Large intestine (tissue), 3 donors: ENCODE measurements around the gene ATP8B1. TPM values are rescaled to one million over a fixed set of nuclear protein-coding genes. Genes with fewer than 3 reads are reported as not detected.

Experiments
- DNase-seq, 2 donors: peaks; one replicate each; pipeline versions ENCODE4 v3.0.0 to v3.0.0-alpha.2; 2013
- H3K27ac ChIP-seq: one replicate; pipeline ENCODE4 v1.5.1; 2013; ENCODE audit warnings: low read length
- H3K27me3 ChIP-seq: 2 replicates; pipeline ENCODE4 v1.6.1; 2013; ENCODE audit warnings: low read length; ENCODE audit not compliant: control insufficient read depth, insufficient read depth
- H3K36me3 ChIP-seq: 2 replicates; pipeline ENCODE4 v1.6.1; 2013; ENCODE audit warnings: low read length; ENCODE audit not compliant: control insufficient read depth, insufficient read depth
- H3K4me1 ChIP-seq: one replicate; pipeline ENCODE4 v1.6.1; 2013; ENCODE audit warnings: low read length; ENCODE audit not compliant: control insufficient read depth, insufficient read depth
- H3K4me3 ChIP-seq: one replicate; pipeline ENCODE4 v1.5.1; 2013; ENCODE audit warnings: low read length
- H3K9me3 ChIP-seq: one replicate; pipeline ENCODE4 v1.6.1; 2013; ENCODE audit warnings: mild to moderate bottlenecking, low read depth, low read length, moderate library complexity; ENCODE audit not compliant: control insufficient read depth
- WGBS: methylation state at CpG from one replicate; pipeline ENCODE4 v1.1.5; 2013; ENCODE audit warnings: low lambda C conversion rate; ENCODE audit not compliant: insufficient coverage; 5-methylcytosine and 5-hydroxymethylcytosine counted together
- polyA plus RNA-seq: library from polyadenylated mRNA; unstranded; fragments of 120-200 nt; gene quantifications from one replicate; pipeline ENCODE4 v1.2.1, GENCODE V29; 2013

The ATP8B1 gene
- polyA plus RNA-seq, 1 donor, result 68.2 TPM

GRCh38 chr18:57839942-57840381 is 36.8 kb upstream of the ATP8B1 start:
- no peaks in the 10 kb centered on the region for H3K36me3 ChIP-seq
- H3K27me3 ChIP-seq, result no peaks in the 10 kb centered on the region
- no CpG with 5 or more reads among the region's 6 CpGs for WGBS
- DNase-seq, result no peak
- H3K4me1 ChIP-seq, result peaks cover 4% of the 10 kb centered on the region
- H3K27ac ChIP-seq, result no peak overlapping the region
- peaks cover 3% of the 10 kb centered on the region for H3K9me3 ChIP-seq
- H3K4me3 ChIP-seq, result no peak overlapping the region

- no peak for DNase-seq
- H3K4me1 ChIP-seq, result peaks cover 9% of the 10 kb centered on the region
- no peak overlapping the region for H3K4me3 ChIP-seq
- no peaks in the 10 kb centered on the region for H3K36me3 ChIP-seq
- no peak overlapping the region for H3K27ac ChIP-seq
- H3K9me3 ChIP-seq, result no peaks in the 10 kb centered on the region
- no CpG with 5 or more reads among the region's 12 CpGs for WGBS
- H3K27me3 ChIP-seq, result no peaks in the 10 kb centered on the region
Measured at GRCh38 chr18:57837917-57838548, 34.9 kb upstream of the ATP8B1 start.

GRCh38 chr18:57836557-57836956 is 33.4 kb upstream of the ATP8B1 start:
- Histone ChIP-seq H3K27ac (no peak overlapping the region), H3K9me3 (no peaks in the 10 kb centered on the region), H3K27me3 (no peaks in the 10 kb centered on the region), H3K4me3 (no peak overlapping the region), H3K36me3 (no peaks in the 10 kb centered on the region), H3K4me1 (peaks cover 14% of the 10 kb centered on the region)
- WGBS, result no CpG with 5 or more reads among the region's 3 CpGs
- peak in 1 of 2 donors; percentile 48 for DNase-seq

GRCh38 chr18:57835904-57836303 is 32.8 kb upstream of the ATP8B1 start:
- no peaks in the 10 kb centered on the region for H3K9me3 ChIP-seq
- WGBS, result 80% methylated on average over 1 of the region's 2 CpGs
- peaks cover 14% of the 10 kb centered on the region for H3K4me1 ChIP-seq
- H3K4me3 ChIP-seq, result no peak overlapping the region
- no peak overlapping the region for H3K27ac ChIP-seq
- no peaks in the 10 kb centered on the region for H3K36me3 ChIP-seq
- H3K27me3 ChIP-seq, result no peaks in the 10 kb centered on the region
- DNase-seq, result no peak

GRCh38 chr18:57834616-57835015 is 31.5 kb upstream of the ATP8B1 start:
- H3K9me3 ChIP-seq, result no peaks in the 10 kb centered on the region
- peaks cover 14% of the 10 kb centered on the region for H3K4me1 ChIP-seq
- DNase-seq, result peak in 1 of 2 donors; percentile 50
- peak overlapping the region; percentile 85 for H3K27ac ChIP-seq
- H3K4me3 ChIP-seq, result no peak overlapping the region
- no peaks in the 10 kb centered on the region for H3K27me3 ChIP-seq
- no peaks in the 10 kb centered on the region for H3K36me3 ChIP-seq
- WGBS, result no CpG with 5 or more reads among the region's 2 CpGs

- WGBS, result no CpG with 5 or more reads among the region's 8 CpGs
- peaks cover 14% of the 10 kb centered on the region for H3K4me1 ChIP-seq
- peak overlapping the region; percentile 85 for H3K27ac ChIP-seq
- no peaks in the 10 kb centered on the region for H3K27me3 ChIP-seq
- DNase-seq, result peak; percentile 94 to 98
- no peak overlapping the region for H3K4me3 ChIP-seq
- no peaks in the 10 kb centered on the region for H3K9me3 ChIP-seq
- no peaks in the 10 kb centered on the region for H3K36me3 ChIP-seq
Measured at GRCh38 chr18:57833441-57834101, 30.5 kb upstream of the ATP8B1 start.

DNA sequence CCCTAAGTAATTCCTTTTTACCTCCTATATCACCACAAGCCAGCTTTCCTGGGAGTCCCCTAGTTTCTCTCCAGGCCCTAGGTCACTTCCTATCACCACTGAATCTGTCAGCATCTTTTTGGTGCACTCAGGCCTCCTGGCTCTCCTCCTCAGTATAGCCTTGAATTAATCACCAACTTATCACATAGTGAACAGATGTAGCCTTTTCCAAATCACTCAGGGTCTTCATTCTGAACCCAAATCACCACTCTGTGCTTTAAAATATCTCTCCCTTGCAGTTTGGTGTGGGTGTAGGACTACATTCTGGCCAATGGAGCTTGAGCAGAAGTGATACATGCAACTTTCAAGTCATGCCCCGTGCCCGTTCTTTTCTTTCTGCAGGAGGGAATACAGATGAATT is 29.6 kb upstream of the ATP8B1 start:
- DNase-seq, result no peak
- WGBS, result no CpG with 5 or more reads among the region's 2 CpGs
- H3K36me3 ChIP-seq, result no peaks in the 10 kb centered on the region
- H3K9me3 ChIP-seq, result no peaks in the 10 kb centered on the region
- H3K4me3 ChIP-seq, result no peak overlapping the region
- H3K4me1 ChIP-seq, result peaks cover 14% of the 10 kb centered on the region
- no peaks in the 10 kb centered on the region for H3K27me3 ChIP-seq
- peak overlapping the region; percentile 75 for H3K27ac ChIP-seq

DNA sequence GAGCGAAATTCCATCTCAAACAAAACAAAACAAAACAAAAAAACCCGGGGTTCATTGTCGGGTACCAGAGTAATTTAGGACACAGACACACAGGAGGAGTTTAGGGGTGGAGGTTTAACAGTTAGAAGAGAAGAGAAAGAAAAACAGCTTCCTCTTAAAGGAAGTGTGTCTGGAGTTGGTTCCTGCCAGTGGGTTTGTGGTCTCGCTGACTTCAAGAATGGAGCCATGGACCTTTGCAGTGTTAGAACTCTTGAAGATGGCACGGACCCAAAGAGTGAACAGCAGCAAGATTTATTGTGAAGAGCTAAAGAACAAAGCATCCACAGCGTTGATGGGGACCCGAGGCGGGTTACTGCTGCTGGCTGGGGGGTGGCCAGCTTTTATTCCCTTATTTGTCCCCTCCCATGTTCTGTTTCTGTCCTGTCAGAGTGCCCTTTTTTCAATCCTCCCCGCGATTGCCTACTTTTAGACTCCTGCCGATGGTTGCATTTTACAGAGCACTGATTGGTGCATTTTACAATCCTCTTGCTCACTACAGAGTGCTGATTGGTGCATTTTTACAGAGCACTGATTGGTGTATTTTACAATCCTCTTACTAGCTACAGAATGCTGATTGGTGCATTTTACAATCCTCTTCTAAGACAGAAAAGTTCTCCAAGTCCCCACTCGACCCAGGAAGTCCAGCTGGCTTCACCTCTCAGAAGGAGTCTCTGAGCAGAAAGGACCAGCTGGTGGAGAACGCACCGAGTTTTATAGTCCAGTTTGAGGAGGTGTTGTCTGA is 28.7 kb upstream of the ATP8B1 start:
- no peaks in the 10 kb centered on the region for H3K27me3 ChIP-seq
- no peak overlapping the region for H3K4me3 ChIP-seq
- H3K9me3 ChIP-seq, result no peaks in the 10 kb centered on the region
- no peaks in the 10 kb centered on the region for H3K36me3 ChIP-seq
- DNase-seq, result no peak
- WGBS, result 84% methylated on average over 5 of the region's 14 CpGs
- H3K4me1 ChIP-seq, result peaks cover 14% of the 10 kb centered on the region
- no peak overlapping the region for H3K27ac ChIP-seq

- Histone ChIP-seq H3K27me3 (no peaks in the 10 kb centered on the region), H3K9me3 (no peaks in the 10 kb centered on the region), H3K4me3 (no peak overlapping the region), H3K27ac (no peak overlapping the region), H3K36me3 (no peaks in the 10 kb centered on the region), H3K4me1 (peaks cover 1% of the 10 kb centered on the region)
- no peak for DNase-seq
- WGBS, result 67% methylated on average over 1 of the region's 11 CpGs
Measured at GRCh38 chr18:57827646-57828045, 24.5 kb upstream of the ATP8B1 start.

- no peak for DNase-seq
- no peak overlapping the region for H3K4me3 ChIP-seq
- no peaks in the 10 kb centered on the region for H3K4me1 ChIP-seq
- no peaks in the 10 kb centered on the region for H3K27me3 ChIP-seq
- H3K36me3 ChIP-seq, result no peaks in the 10 kb centered on the region
- H3K27ac ChIP-seq, result no peak overlapping the region
- no peaks in the 10 kb centered on the region for H3K9me3 ChIP-seq
- WGBS, result no CpG with 5 or more reads among the region's 1 CpG
Measured at GRCh38 chr18:57826252-57826651, 23.1 kb upstream of the ATP8B1 start.
